Natural killer cell (primary cell): ENCODE results near the gene FRMPD1. TPM values are rescaled to one million over a fixed set of nuclear protein-coding genes. Genes with fewer than 3 reads are reported as not detected.

Experiments used
- ATAC-seq, 3 donors: fragments of 150-1000 bp in 2 of 3; fragments of 200-7000 bp in 1 of 3; cut with Tn5 transposase; 1 replicate in 1 of 3; 2 replicates in 2 of 3; pipeline ENCODE4 v1.10.0; 2021; ENCODE audit warnings: mild to moderate bottlenecking in 2 of 3, moderate library complexity in 2 of 3
- DNase-seq, 2 donors: peaks; one replicate each; pipeline versions ENCODE4 v3.0.0 to v3.0.0-alpha.2; 2013 to 2021; ENCODE audit warnings: mixed read lengths in 1 of 2
- H3K27ac ChIP-seq: one replicate; pipeline ENCODE4 v1.5.1; 2013; ENCODE audit warnings: mild to moderate bottlenecking, low read length
- H3K27me3 ChIP-seq: one replicate; pipeline ENCODE4 v1.6.1; 2013; ENCODE audit warnings: low read length; ENCODE audit not compliant: control insufficient read depth, insufficient read depth
- H3K36me3 ChIP-seq: one replicate; pipeline ENCODE4 v1.6.1; 2013; ENCODE audit warnings: low read length; ENCODE audit not compliant: control insufficient read depth, insufficient read depth
- H3K4me1 ChIP-seq: one replicate; pipeline ENCODE4 v1.6.1; 2013; ENCODE audit warnings: low read length; ENCODE audit not compliant: control insufficient read depth, insufficient read depth
- H3K4me3 ChIP-seq: one replicate; pipeline ENCODE4 v1.5.1; 2013; ENCODE audit warnings: low read length
- H3K9me3 ChIP-seq: one replicate; pipeline ENCODE4 v1.6.1; 2013; ENCODE audit warnings: low read length; ENCODE audit not compliant: control insufficient read depth, insufficient read depth
- H3K27ac Mint-ChIP-seq, 2 donors: one replicate each; pipeline ENCODE4 v1.8.0; 2022; ENCODE audit warnings: mild to moderate bottlenecking in 2 of 2, mixed read lengths in 2 of 2, moderate library complexity in 1 of 2
- H3K27me3 Mint-ChIP-seq, 2 donors: one replicate each; pipeline ENCODE4 v1.8.0; 2022; ENCODE audit warnings: low read depth in 2 of 2, mixed read lengths in 2 of 2
- H3K36me3 Mint-ChIP-seq: one replicate; pipeline ENCODE4 v1.8.0; 2022; ENCODE audit warnings: mixed read lengths
- H3K4me1 Mint-ChIP-seq, 2 donors: one replicate each; pipeline ENCODE4 v1.8.0; 2022; ENCODE audit warnings: mixed read lengths in 2 of 2
- H3K4me3 Mint-ChIP-seq: one replicate; pipeline ENCODE4 v1.8.0; 2022; ENCODE audit warnings: mild to moderate bottlenecking, moderate library complexity, mixed read lengths
- H3K9me3 Mint-ChIP-seq, 2 donors: one replicate each; pipeline ENCODE4 v1.8.0; 2022; ENCODE audit warnings: mixed read lengths in 2 of 2
- CTCF ChIP-seq: fragments of 200-600 bp; IDR thresholded peaks from one replicate; pipeline ENCODE4 v1.8.0; 2022; ENCODE audit warnings: antibody characterized with exemption
- WGBS: methylation state at CpG from one replicate; pipeline ENCODE4 v1.1.7; 2013; ENCODE audit warnings: missing lambda C conversion rate; ENCODE audit not compliant: insufficient coverage; 5-methylcytosine and 5-hydroxymethylcytosine counted together
- intact Hi-C: fragments of 100-400 bp; cut with micrococcal nuclease; formaldehyde crosslinking; loops from one replicate; pipeline ENCODE4 v1.14.2; 2022
- total RNA-seq, 4 donors: library from RNA; stranded (reverse); fragments of 120-200 nt in 1 of 4; gene quantifications; one replicate each; pipeline versions ENCODE4 v1.2.3 to v1.2.4, GENCODE V29; 2013 to 2022

FRMPD1 gene
- total RNA-seq, 3 donors from 2014 or later (not counting 1 experiment from before 2014, with no cell fraction given) = not detected

- H3K27ac Mint-ChIP-seq = no peak overlapping the region
- no peak for DNase-seq
- 90% methylated on average over 4 of the region's 5 CpGs for WGBS
Measured at GRCh38 chr9:37626708-37627292, 24.0 kb upstream of the FRMPD1 start.

GRCh38 chr9:37632479-37632878 lies 18.3 kb upstream of the FRMPD1 start:
- intact Hi-C loops = no loop called here

More at GRCh38 chr9:37626708-37627292, 24.0 kb upstream of the FRMPD1 start:
- no peaks in the 10 kb centered on the region for H3K27me3 Mint-ChIP-seq
- Histone ChIP-seq H3K27me3 (no peaks in the 10 kb centered on the region), H3K9me3 (no peaks in the 10 kb centered on the region), H3K27ac (no peak overlapping the region), H3K4me3 (no peak overlapping the region), H3K4me1 (no peaks in the 10 kb centered on the region), H3K36me3 (no peaks in the 10 kb centered on the region)
- intact Hi-C loops = no loop called here
- no peaks in the 10 kb centered on the region for H3K9me3 Mint-ChIP-seq
- no peak for ATAC-seq
- no peak for TF ChIP-seq CTCF
- no peaks in the 10 kb centered on the region for H3K36me3 Mint-ChIP-seq
- no peaks in the 10 kb centered on the region for H3K4me1 Mint-ChIP-seq
- no peak overlapping the region for H3K4me3 Mint-ChIP-seq

GRCh38 chr9:37635808-37636207 lies 14.9 kb upstream of the FRMPD1 start:
- peaks cover 0 to 8% of the 10 kb centered on the region in 2 donors for H3K27me3 Mint-ChIP-seq
- H3K36me3 ChIP-seq = no peaks in the 10 kb centered on the region
- H3K27ac ChIP-seq = no peak overlapping the region
- H3K4me3 ChIP-seq = no peak overlapping the region
- no peaks in the 10 kb centered on the region for H3K4me1 ChIP-seq
- no peak overlapping the region for H3K4me3 Mint-ChIP-seq
- no peaks in the 10 kb centered on the region for H3K9me3 ChIP-seq
- ATAC-seq (no peak), DNase-seq (no peak)
- intact Hi-C loops = no loop called here
- no peaks in the 10 kb centered on the region for H3K27me3 ChIP-seq
- 89% methylated on average over 16 of the region's 16 CpGs for WGBS
- H3K36me3 Mint-ChIP-seq = no peaks in the 10 kb centered on the region
- no peaks in the 10 kb centered on the region for H3K9me3 Mint-ChIP-seq
- no peak for TF ChIP-seq CTCF
- H3K27ac Mint-ChIP-seq = no peak overlapping the region
- H3K4me1 Mint-ChIP-seq = no peaks in the 10 kb centered on the region

More at GRCh38 chr9:37632479-37632878, 18.3 kb upstream of the FRMPD1 start:
- no peaks in the 10 kb centered on the region for H3K4me1 ChIP-seq
- H3K36me3 ChIP-seq = no peaks in the 10 kb centered on the region
- H3K4me3 ChIP-seq = no peak overlapping the region
- ATAC-seq (no peak), DNase-seq (no peak)
- H3K36me3 Mint-ChIP-seq = no peaks in the 10 kb centered on the region
- peaks cover 0 to 6% of the 10 kb centered on the region in 2 donors for H3K27me3 Mint-ChIP-seq
- H3K4me1 Mint-ChIP-seq = no peaks in the 10 kb centered on the region
- no peak overlapping the region for H3K4me3 Mint-ChIP-seq
- H3K9me3 Mint-ChIP-seq = no peaks in the 10 kb centered on the region
- 95% methylated on average over 4 of the region's 4 CpGs for WGBS
- H3K27me3 ChIP-seq = no peaks in the 10 kb centered on the region
- no peak overlapping the region for H3K27ac Mint-ChIP-seq
- no peak overlapping the region for H3K27ac ChIP-seq
- TF ChIP-seq CTCF = no peak
- H3K9me3 ChIP-seq = no peaks in the 10 kb centered on the region
